Ishikawa (cell line): ENCODE data around the gene CACNA1F.

Experiments
- NFIC ChIP-seq: IDR thresholded peaks from 2 replicates; pipeline ENCODE4 v1.6.1; 2012
- TAF1 ChIP-seq: IDR thresholded peaks from 2 replicates; pipeline ENCODE4 v1.6.1; 2012; ENCODE audit warnings: low read depth, mild to moderate bottlenecking
- TF ChIP-seq, protein P1 (sequence below): IDR thresholded peaks from 2 replicates; pipeline ENCODE4 v1.6.1; 2012; ENCODE audit warnings: low read depth, mild to moderate bottlenecking

DNA sequence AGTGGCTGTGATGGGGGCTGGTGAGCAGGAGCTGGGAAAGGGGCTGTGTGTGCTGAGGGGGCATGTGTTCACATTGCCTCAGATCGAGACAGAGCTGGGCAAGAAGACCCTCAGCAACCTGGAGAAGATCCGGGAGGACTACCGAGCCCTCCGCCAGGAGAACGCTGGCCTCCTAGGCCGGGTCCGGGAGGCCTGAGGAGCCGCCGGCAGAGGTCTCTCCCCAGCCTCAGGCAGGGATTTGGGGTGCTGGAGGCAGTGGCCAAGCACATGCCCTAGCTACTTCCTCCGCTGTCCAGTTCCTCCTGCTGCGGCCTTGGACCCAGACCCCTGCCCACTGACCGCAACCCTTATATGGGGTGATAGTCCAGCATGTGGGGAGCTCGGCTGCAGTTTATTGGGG lies 16.9 kb upstream of the CACNA1F start:
- TF ChIP-seq, protein P1, sequence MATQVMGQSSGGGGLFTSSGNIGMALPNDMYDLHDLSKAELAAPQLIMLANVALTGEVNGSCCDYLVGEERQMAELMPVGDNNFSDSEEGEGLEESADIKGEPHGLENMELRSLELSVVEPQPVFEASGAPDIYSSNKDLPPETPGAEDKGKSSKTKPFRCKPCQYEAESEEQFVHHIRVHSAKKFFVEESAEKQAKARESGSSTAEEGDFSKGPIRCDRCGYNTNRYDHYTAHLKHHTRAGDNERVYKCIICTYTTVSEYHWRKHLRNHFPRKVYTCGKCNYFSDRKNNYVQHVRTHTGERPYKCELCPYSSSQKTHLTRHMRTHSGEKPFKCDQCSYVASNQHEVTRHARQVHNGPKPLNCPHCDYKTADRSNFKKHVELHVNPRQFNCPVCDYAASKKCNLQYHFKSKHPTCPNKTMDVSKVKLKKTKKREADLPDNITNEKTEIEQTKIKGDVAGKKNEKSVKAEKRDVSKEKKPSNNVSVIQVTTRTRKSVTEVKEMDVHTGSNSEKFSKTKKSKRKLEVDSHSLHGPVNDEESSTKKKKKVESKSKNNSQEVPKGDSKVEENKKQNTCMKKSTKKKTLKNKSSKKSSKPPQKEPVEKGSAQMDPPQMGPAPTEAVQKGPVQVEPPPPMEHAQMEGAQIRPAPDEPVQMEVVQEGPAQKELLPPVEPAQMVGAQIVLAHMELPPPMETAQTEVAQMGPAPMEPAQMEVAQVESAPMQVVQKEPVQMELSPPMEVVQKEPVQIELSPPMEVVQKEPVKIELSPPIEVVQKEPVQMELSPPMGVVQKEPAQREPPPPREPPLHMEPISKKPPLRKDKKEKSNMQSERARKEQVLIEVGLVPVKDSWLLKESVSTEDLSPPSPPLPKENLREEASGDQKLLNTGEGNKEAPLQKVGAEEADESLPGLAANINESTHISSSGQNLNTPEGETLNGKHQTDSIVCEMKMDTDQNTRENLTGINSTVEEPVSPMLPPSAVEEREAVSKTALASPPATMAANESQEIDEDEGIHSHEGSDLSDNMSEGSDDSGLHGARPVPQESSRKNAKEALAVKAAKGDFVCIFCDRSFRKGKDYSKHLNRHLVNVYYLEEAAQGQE: no peak
- no peak for TF ChIP-seq NFIC
- no peak for TF ChIP-seq TAF1
